HG03095 (cell line): ENCODE results near the gene AHRR.
"Not testable (repeated sequence)": the region's sequence is repeated elsewhere in the genome, so short reads cannot be mapped to it uniquely, and the experiment has no call there.

Experiments
- ATAC-seq: cut with Tn5 transposase; IDR thresholded peaks from one replicate; pipeline ENCODE4 v1.9.1; 2021; ENCODE audit warnings: moderate library complexity; ENCODE audit not compliant: unreplicated experiment

AHRR gene

GRCh38 chr5:305050-305449 lies 16.5 kb upstream of the AHRR start:
- ATAC-seq: no peak

- ATAC-seq: no peak
Measured at GRCh38 chr5:305459-305858, 16.1 kb upstream of the AHRR start.

- ATAC-seq: no peak
Measured at GRCh38 chr5:306011-306805, 15.3 kb upstream of the AHRR start.

- ATAC-seq: no peak
Measured at GRCh38 chr5:307306-307705, 14.2 kb upstream of the AHRR start.

- no peak for ATAC-seq
Measured at GRCh38 chr5:307794-308579, 13.5 kb upstream of the AHRR start.

GRCh38 chr5:308672-309271 lies 12.7 kb upstream of the AHRR start:
- ATAC-seq: no peak

GRCh38 chr5:309831-310230 lies 11.7 kb upstream of the AHRR start:
- ATAC-seq: not testable (repeated sequence)

- ATAC-seq: no peak
Measured at GRCh38 chr5:310516-310915, 11.0 kb upstream of the AHRR start.

GRCh38 chr5:310941-311434 lies 10.5 kb upstream of the AHRR start:
- ATAC-seq: no peak

GRCh38 chr5:311963-312362 lies 9.6 kb upstream of the AHRR start:
- ATAC-seq: no peak

- no peak for ATAC-seq
Measured at GRCh38 chr5:312845-313244, 8.7 kb upstream of the AHRR start.

- no peak for ATAC-seq
Measured at GRCh38 chr5:313265-313664, 8.2 kb upstream of the AHRR start.

GRCh38 chr5:313806-314376 lies 7.6 kb upstream of the AHRR start:
- ATAC-seq: no peak

- ATAC-seq: no peak
Measured at GRCh38 chr5:314676-315487, 6.6 kb upstream of the AHRR start.

GRCh38 chr5:315488-316209 lies 5.9 kb upstream of the AHRR start:
- no peak for ATAC-seq

- peak; percentile 13 for ATAC-seq
Measured at GRCh38 chr5:316210-317085, 5.1 kb upstream of the AHRR start.

GRCh38 chr5:317086-317811 lies 4.3 kb upstream of the AHRR start:
- ATAC-seq: peak; percentile 69

- no peak for ATAC-seq
Measured at GRCh38 chr5:318341-318897, 3.1 kb upstream of the AHRR start.
